ENCODE results near the gene OBP2A.

GRCh38 chr9:135526730-135527571 is 19.0 kb upstream of the OBP2A start:
- TF ChIP-seq GABPB1 (CRISPR knock-in tag; IDR thresholded peaks at IDR 0.05): no peak
- no peak for TF ChIP-seq SP1 (CRISPR knock-in tag; conservative IDR thresholded peaks at IDR 0.05)
- no peak for TF ChIP-seq NFE2L1 (CRISPR knock-in tag; IDR thresholded peaks at IDR 0.05)
- TF ChIP-seq MXD4 (CRISPR knock-in tag; IDR thresholded peaks at IDR 0.05; ENCODE audit: borderline replicate concordance): no peak
- no peak for TF ChIP-seq CTCF (IDR thresholded peaks at IDR 0.05)

Measured in WTC11 (cell line).